ENCODE data around the gene PWWP2B.

The PWWP2B gene

GRCh38 chr10:132366006-132366405 lies 31.0 kb upstream of the PWWP2B start:
- H3K4me3 ChIP-seq (ENCODE audit: severe bottlenecking) = no peak overlapping the region
- H3K9me3 ChIP-seq (ENCODE audit: severe bottlenecking) = no peaks in the 10 kb centered on the region
- no peaks in the 10 kb centered on the region for H3K27me3 ChIP-seq (ENCODE audit: insufficient read depth, poor library complexity, severe bottlenecking)
- H3K27ac ChIP-seq (ENCODE audit: poor library complexity, severe bottlenecking) = no peak overlapping the region
- no peak for TF ChIP-seq CTCF (IDR thresholded peaks at IDR 0.05; ENCODE audit: poor library complexity, severe bottlenecking)
- ATAC-seq (ENCODE audit: low read depth) (no peak), DNase-seq (ENCODE audit: low spot score) (peak; percentile 28)
- no peaks in the 10 kb centered on the region for H3K4me1 ChIP-seq (ENCODE audit: insufficient read depth, poor library complexity, severe bottlenecking)
- H3K36me3 ChIP-seq (ENCODE audit: low read depth) = no peaks in the 10 kb centered on the region

GRCh38 chr10:132366499-132366898 lies 30.5 kb upstream of the PWWP2B start:
- ATAC-seq (ENCODE audit: low read depth) = no peak
- Histone ChIP-seq H3K4me3 (ENCODE audit: severe bottlenecking) (no peak overlapping the region), H3K4me1 (ENCODE audit: insufficient read depth, poor library complexity, severe bottlenecking) (no peaks in the 10 kb centered on the region)

GRCh38 chr10:132368391-132368790 lies 28.6 kb upstream of the PWWP2B start:
- Histone ChIP-seq H3K27ac (ENCODE audit: poor library complexity, severe bottlenecking) (no peak overlapping the region), H3K4me3 (ENCODE audit: severe bottlenecking) (no peak overlapping the region), H3K4me1 (ENCODE audit: insufficient read depth, poor library complexity, severe bottlenecking) (no peaks in the 10 kb centered on the region), H3K36me3 (ENCODE audit: low read depth) (no peaks in the 10 kb centered on the region), H3K27me3 (ENCODE audit: insufficient read depth, poor library complexity, severe bottlenecking) (no peaks in the 10 kb centered on the region), H3K9me3 (ENCODE audit: severe bottlenecking) (no peaks in the 10 kb centered on the region)
- TF ChIP-seq CTCF (IDR thresholded peaks at IDR 0.05; ENCODE audit: poor library complexity, severe bottlenecking) = no peak
- no peak for ATAC-seq (ENCODE audit: low read depth)
- DNase-seq (ENCODE audit: low spot score) = no peak

More at GRCh38 chr10:132366499-132366898, 30.5 kb upstream of the PWWP2B start:
- Histone ChIP-seq H3K9me3 (ENCODE audit: severe bottlenecking) (no peaks in the 10 kb centered on the region), H3K27me3 (ENCODE audit: insufficient read depth, poor library complexity, severe bottlenecking) (no peaks in the 10 kb centered on the region), H3K36me3 (ENCODE audit: low read depth) (no peaks in the 10 kb centered on the region), H3K27ac (ENCODE audit: poor library complexity, severe bottlenecking) (no peak overlapping the region)
- DNase-seq (ENCODE audit: low spot score) = peak; percentile 59
- no peak for TF ChIP-seq CTCF (IDR thresholded peaks at IDR 0.05; ENCODE audit: poor library complexity, severe bottlenecking)

- TF ChIP-seq CTCF (IDR thresholded peaks at IDR 0.05; ENCODE audit: poor library complexity, severe bottlenecking) = no peak
- Histone ChIP-seq H3K4me1 (ENCODE audit: insufficient read depth, poor library complexity, severe bottlenecking) (no peaks in the 10 kb centered on the region), H3K4me3 (ENCODE audit: severe bottlenecking) (no peak overlapping the region), H3K27ac (ENCODE audit: poor library complexity, severe bottlenecking) (no peak overlapping the region), H3K9me3 (ENCODE audit: severe bottlenecking) (no peaks in the 10 kb centered on the region), H3K27me3 (ENCODE audit: insufficient read depth, poor library complexity, severe bottlenecking) (no peaks in the 10 kb centered on the region), H3K36me3 (ENCODE audit: low read depth) (no peaks in the 10 kb centered on the region)
- ATAC-seq (ENCODE audit: low read depth) (no peak; the same call in 2 of the 3 replicates), DNase-seq (ENCODE audit: low spot score) (peak; percentile 34)
Observed at GRCh38 chr10:132368881-132369635, 27.9 kb upstream of the PWWP2B start.

GRCh38 chr10:132369636-132370185 lies 27.3 kb upstream of the PWWP2B start:
- Histone ChIP-seq H3K36me3 (ENCODE audit: low read depth) (no peaks in the 10 kb centered on the region), H3K4me1 (ENCODE audit: insufficient read depth, poor library complexity, severe bottlenecking) (no peaks in the 10 kb centered on the region), H3K9me3 (ENCODE audit: severe bottlenecking) (no peaks in the 10 kb centered on the region), H3K27me3 (ENCODE audit: insufficient read depth, poor library complexity, severe bottlenecking) (no peaks in the 10 kb centered on the region), H3K27ac (ENCODE audit: poor library complexity, severe bottlenecking) (no peak overlapping the region), H3K4me3 (ENCODE audit: severe bottlenecking) (no peak overlapping the region)
- TF ChIP-seq CTCF (IDR thresholded peaks at IDR 0.05; ENCODE audit: poor library complexity, severe bottlenecking) = no peak
- DNase-seq (ENCODE audit: low spot score) (peak; percentile 23), ATAC-seq (ENCODE audit: low read depth) (no peak)

Data from RWPE2 (cell line).